ENCODE data around the gene NR3C1.

NR3C1 gene

GRCh38 chr5:143442385-143442784 lies 38.9 kb upstream of the NR3C1 start:
- TF ChIP-seq CTCF (IDR thresholded peaks at IDR 0.05; ENCODE audit: low read depth, low read length): no peak
- no peak for DNase-seq (ENCODE audit: extremely low read depth, low read depth)

- no peak for DNase-seq (ENCODE audit: extremely low read depth, low read depth)
These were observed 37.1 kb upstream of the NR3C1 start for GRCh38 chr5:143440448-143441115.

GRCh38 chr5:143437666-143438273 lies 34.3 kb upstream of the NR3C1 start:
- no peak for TF ChIP-seq CTCF (IDR thresholded peaks at IDR 0.05; ENCODE audit: low read depth, low read length)
- no peak for DNase-seq (ENCODE audit: extremely low read depth, low read depth)

More at GRCh38 chr5:143440448-143441115, 37.1 kb upstream of the NR3C1 start:
- no peak for TF ChIP-seq CTCF (IDR thresholded peaks at IDR 0.05; ENCODE audit: low read depth, low read length)

- no peak for TF ChIP-seq CTCF (IDR thresholded peaks at IDR 0.05; ENCODE audit: low read depth, low read length)
- DNase-seq (ENCODE audit: extremely low read depth, low read depth): no peak
These were observed 33.4 kb upstream of the NR3C1 start for GRCh38 chr5:143436871-143437270.

GRCh38 chr5:143435210-143435657 lies 31.7 kb upstream of the NR3C1 start:
- TF ChIP-seq CTCF (IDR thresholded peaks at IDR 0.05; ENCODE audit: low read depth, low read length): no peak
- no peak for DNase-seq (ENCODE audit: extremely low read depth, low read depth)

GRCh38 chr5:143434261-143435209 lies 31.0 kb upstream of the NR3C1 start:
- TF ChIP-seq CTCF (IDR thresholded peaks at IDR 0.05; ENCODE audit: low read depth, low read length): no peak

More at GRCh38 chr5:143434261-143435209, 31.0 kb upstream of the NR3C1 start:
- no peak for DNase-seq (ENCODE audit: extremely low read depth, low read depth)

All from AG09319 (cell line).